Activated T-helper 17 cell treated with anti-CD3 and anti-CD28 coated beads, Interleukin-2, amount 50 U/mL, for 72 hours (primary cell): ENCODE measurements around the gene MARCHF6. TPM values are rescaled to one million over a fixed set of nuclear protein-coding genes. Genes with fewer than 3 reads are reported as not detected.
A peak's percentile ranks its signal among the peaks of the same experiment; 100 is the strongest.
"Not testable (repeated sequence)": the region's sequence is repeated elsewhere in the genome, so short reads cannot be mapped to it uniquely, and the experiment has no call there.

Experiments used
- ATAC-seq: fragments of 150-1000 bp; cut with Tn5 transposase; replicated peaks from 2 replicates; pipeline ENCODE4 v1.10.0; 2021; ENCODE audit warnings: mild to moderate bottlenecking, moderate library complexity
- H3K27ac Mint-ChIP-seq: one replicate; pipeline ENCODE4 v1.8.0; 2022; ENCODE audit warnings: mixed read lengths
- H3K27me3 Mint-ChIP-seq: one replicate; pipeline ENCODE4 v1.8.0; 2022; ENCODE audit warnings: mixed read lengths
- H3K36me3 Mint-ChIP-seq: one replicate; pipeline ENCODE4 v1.8.0; 2022; ENCODE audit warnings: low read depth, mild to moderate bottlenecking, mixed read lengths
- H3K4me1 Mint-ChIP-seq: one replicate; pipeline ENCODE4 v1.8.0; 2022; ENCODE audit warnings: mixed read lengths
- H3K4me3 Mint-ChIP-seq: one replicate; pipeline ENCODE4 v1.8.0; 2022; ENCODE audit warnings: mild to moderate bottlenecking, mixed read lengths
- H3K9me3 Mint-ChIP-seq: one replicate; pipeline ENCODE4 v1.8.0; 2022; ENCODE audit warnings: mixed read lengths
- total RNA-seq, 2 donors: library from RNA; stranded (reverse); gene quantifications; one replicate each; pipeline ENCODE4 v1.2.3, GENCODE V29; 2022

MARCHF6 gene
- total RNA-seq, 2 donors from 2014 or later: 87.7 to 157 TPM

- Mint-ChIP-seq H3K27me3 (no peaks in the 10 kb centered on the region), H3K36me3 (peaks cover 25% of the 10 kb centered on the region), H3K4me3 (peak overlapping the region; percentile 100), H3K27ac (peak overlapping the region; percentile 100), H3K4me1 (peaks cover 18% of the 10 kb centered on the region), H3K9me3 (no peaks in the 10 kb centered on the region)
- ATAC-seq: no peak
Observed at GRCh38 chr5:10351919-10352318, 1.6 kb upstream of the MARCHF6 start.

DNA sequence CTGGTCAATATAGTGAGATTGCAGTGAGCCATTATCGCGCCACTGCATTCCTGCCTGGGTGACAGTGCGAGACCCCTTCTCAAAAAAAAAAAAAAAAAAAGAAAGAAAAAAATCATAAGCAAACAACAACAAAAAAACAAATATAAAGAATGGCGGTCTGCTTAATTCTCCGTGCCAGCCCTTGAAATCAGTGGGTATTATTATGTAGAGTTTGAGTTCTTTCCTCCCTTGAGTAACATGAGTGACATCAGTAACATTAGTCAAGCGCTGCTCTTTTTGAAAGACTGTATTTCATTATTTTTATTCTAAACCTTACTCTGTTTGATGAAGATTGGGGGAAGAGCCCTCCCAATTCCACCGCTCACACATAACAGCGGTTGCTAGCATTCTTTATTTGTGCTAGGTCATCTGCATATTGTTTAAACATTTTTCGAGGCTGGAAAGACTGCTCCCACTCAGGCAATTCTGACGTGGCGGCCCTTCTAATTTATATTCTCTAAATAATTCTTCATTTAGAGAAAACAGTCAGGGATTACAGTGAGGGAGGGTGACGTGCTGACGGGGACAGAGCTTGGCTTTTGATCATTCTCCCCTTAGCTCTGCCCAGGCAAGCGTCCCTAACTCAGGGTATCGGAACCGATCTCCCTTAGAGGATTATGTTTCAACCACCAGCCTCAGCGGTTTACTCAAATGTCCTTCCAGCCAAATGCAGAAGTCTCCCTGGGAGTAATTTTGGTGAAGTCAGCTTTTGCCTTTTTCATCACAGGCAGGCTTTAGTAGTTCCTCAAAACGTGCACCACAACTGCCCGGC, 860 bp upstream of the MARCHF6 start:
- Mint-ChIP-seq H3K27ac (peak overlapping the region; percentile 100), H3K27me3 (no peaks in the 10 kb centered on the region), H3K36me3 (peaks cover 29% of the 10 kb centered on the region), H3K4me3 (peak overlapping the region; percentile 100), H3K4me1 (peaks cover 21% of the 10 kb centered on the region), H3K9me3 (no peaks in the 10 kb centered on the region)
- ATAC-seq: peak; percentile 22

GRCh38 chr5:10354048-10354872, 765 bp downstream of the MARCHF6 start:
- H3K4me1 Mint-ChIP-seq: peaks cover 28% of the 10 kb centered on the region
- H3K27me3 Mint-ChIP-seq: no peaks in the 10 kb centered on the region
- no peaks in the 10 kb centered on the region for H3K9me3 Mint-ChIP-seq
- peaks cover 36% of the 10 kb centered on the region for H3K36me3 Mint-ChIP-seq
- ATAC-seq: peak; percentile 13
- H3K27ac Mint-ChIP-seq: peak overlapping the region; percentile 100
- H3K4me3 Mint-ChIP-seq: peak overlapping the region; percentile 100

- no peaks in the 10 kb centered on the region for H3K9me3 Mint-ChIP-seq
- H3K36me3 Mint-ChIP-seq: peaks cover 43% of the 10 kb centered on the region
- peaks cover 29% of the 10 kb centered on the region for H3K4me1 Mint-ChIP-seq
- H3K27me3 Mint-ChIP-seq: no peaks in the 10 kb centered on the region
- H3K27ac Mint-ChIP-seq: peak overlapping the region; percentile 100
- ATAC-seq: peak; percentile 20
- H3K4me3 Mint-ChIP-seq: peak overlapping the region; percentile 100
Observed at GRCh38 chr5:10355071-10355889, 1.8 kb downstream of the MARCHF6 start.

DNA sequence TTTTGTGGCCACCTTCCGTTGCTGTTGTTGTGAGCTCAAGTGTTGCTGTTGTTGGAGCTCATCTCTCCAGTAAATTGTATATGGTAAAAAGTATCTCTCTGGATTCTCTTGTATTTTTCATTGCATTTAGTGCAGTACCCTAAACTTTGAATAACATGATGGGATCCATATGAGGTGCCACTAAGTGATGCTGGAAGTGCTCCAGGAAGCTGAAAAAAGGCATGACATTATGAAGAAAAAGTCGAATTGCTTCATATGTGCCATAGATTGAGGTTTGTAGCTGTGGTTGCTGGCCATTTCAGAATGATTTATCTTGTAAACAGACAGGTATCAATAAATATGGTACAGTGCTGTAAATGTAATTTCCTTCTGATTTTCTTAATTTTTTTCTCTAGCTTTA, 5.5 kb downstream of the MARCHF6 start:
- H3K36me3 Mint-ChIP-seq: peaks cover 54% of the 10 kb centered on the region
- peaks cover 43% of the 10 kb centered on the region for H3K4me1 Mint-ChIP-seq
- H3K4me3 Mint-ChIP-seq: no peak overlapping the region

DNA sequence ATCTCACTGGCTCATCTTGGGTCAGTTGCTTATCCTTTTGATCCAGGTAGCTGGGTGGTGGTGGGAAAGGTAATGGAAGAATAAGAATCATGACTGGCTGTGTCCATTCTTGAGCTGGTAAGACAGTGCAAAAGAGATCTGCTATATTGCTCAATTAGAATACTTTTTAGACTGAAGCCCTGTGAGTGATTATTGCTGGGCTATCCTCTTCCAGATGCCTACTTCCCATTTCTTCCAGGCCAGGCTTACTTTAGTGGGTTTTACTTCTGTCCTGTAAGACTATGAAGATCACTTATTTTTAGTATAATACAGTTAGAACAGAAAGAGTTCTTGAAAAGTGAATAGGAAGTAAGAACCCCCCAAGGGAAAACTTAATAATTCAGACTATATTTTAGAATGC, 7.2 kb downstream of the MARCHF6 start:
- H3K36me3 Mint-ChIP-seq: peaks cover 37% of the 10 kb centered on the region
- no peaks in the 10 kb centered on the region for H3K9me3 Mint-ChIP-seq
- H3K4me3 Mint-ChIP-seq: no peak overlapping the region
- H3K27me3 Mint-ChIP-seq: no peaks in the 10 kb centered on the region
- peaks cover 38% of the 10 kb centered on the region for H3K4me1 Mint-ChIP-seq
- no peak for ATAC-seq
- H3K27ac Mint-ChIP-seq: no peak overlapping the region

More for the DNA sequence above, 5.5 kb downstream of the MARCHF6 start:
- no peak for ATAC-seq
- Mint-ChIP-seq H3K27ac (no peak overlapping the region), H3K9me3 (no peaks in the 10 kb centered on the region), H3K27me3 (no peaks in the 10 kb centered on the region)

DNA sequence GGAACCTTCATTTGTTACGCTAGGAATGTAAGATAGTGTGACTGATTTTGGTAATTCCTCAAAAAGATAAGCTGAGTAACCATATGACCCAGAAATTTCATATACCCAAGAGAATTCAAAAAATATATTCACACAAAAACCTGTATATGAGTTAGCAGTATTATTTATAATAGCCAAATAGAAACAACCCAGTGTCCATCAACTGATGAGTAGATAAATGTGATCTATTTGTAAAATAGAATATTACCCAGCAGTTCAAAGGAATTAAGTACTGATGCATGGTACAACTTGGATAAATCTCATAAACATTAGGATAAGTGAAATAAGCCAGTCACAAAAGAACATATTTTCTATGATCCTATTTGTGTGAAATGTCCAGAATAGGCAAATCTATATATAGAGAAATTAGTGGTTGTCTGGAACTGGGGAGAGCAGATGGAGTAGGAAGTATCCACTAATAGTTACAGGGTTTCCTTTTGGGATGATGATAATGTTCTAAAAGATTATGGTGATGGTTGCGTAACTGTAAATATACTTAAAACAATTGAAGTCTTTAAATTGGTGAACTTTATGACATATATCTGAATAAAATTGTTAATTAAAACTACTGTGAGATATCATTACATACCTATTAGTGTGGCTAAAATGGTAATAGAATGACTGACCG, 10.2 kb downstream of the MARCHF6 start:
- H3K4me3 Mint-ChIP-seq: no peak overlapping the region
- H3K4me1 Mint-ChIP-seq: peaks cover 43% of the 10 kb centered on the region
- no peak overlapping the region for H3K27ac Mint-ChIP-seq

DNA sequence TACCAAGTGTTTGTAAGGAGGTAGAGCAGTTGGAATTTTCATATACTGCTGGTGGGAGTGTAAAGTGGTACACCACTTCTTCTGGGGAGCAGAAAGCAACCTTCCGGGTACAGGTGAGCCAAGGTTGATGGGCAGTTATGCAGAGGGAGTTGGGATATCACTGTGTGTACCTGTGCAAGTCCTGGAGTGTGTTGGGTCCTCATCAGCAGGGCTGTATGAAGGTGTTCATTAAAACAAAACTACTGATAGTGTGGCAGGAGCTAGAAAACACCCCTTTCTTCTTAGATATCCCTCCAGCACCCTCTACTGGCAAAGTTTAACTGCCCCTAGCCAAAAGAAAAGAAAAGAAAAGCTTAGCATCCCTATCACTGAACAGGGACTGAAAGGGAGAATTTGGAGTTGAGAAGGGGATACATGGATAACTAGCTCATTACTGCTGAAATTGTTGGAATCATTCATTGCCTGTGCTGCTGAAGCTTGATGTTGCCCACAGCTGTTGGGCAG, 10.7 kb downstream of the MARCHF6 start:
- no peaks in the 10 kb centered on the region for H3K27me3 Mint-ChIP-seq
- no peak for ATAC-seq
- H3K4me1 Mint-ChIP-seq: peaks cover 43% of the 10 kb centered on the region
- H3K9me3 Mint-ChIP-seq: no peaks in the 10 kb centered on the region
- no peak overlapping the region for H3K4me3 Mint-ChIP-seq
- no peak overlapping the region for H3K27ac Mint-ChIP-seq
- H3K36me3 Mint-ChIP-seq: peaks cover 19% of the 10 kb centered on the region

More for the DNA sequence above, 10.2 kb downstream of the MARCHF6 start:
- ATAC-seq: no peak
- Mint-ChIP-seq H3K9me3 (no peaks in the 10 kb centered on the region), H3K27me3 (no peaks in the 10 kb centered on the region), H3K36me3 (peaks cover 19% of the 10 kb centered on the region)

GRCh38 chr5:10365782-10366181, 12.3 kb downstream of the MARCHF6 start:
- H3K36me3 Mint-ChIP-seq: peaks cover 6% of the 10 kb centered on the region
- H3K27me3 Mint-ChIP-seq: no peaks in the 10 kb centered on the region
- H3K9me3 Mint-ChIP-seq: no peaks in the 10 kb centered on the region
- peaks cover 39% of the 10 kb centered on the region for H3K4me1 Mint-ChIP-seq
- ATAC-seq: no peak
- no peak overlapping the region for H3K27ac Mint-ChIP-seq
- no peak overlapping the region for H3K4me3 Mint-ChIP-seq

GRCh38 chr5:10366310-10367272, 13.1 kb downstream of the MARCHF6 start:
- no peaks in the 10 kb centered on the region for H3K36me3 Mint-ChIP-seq
- no peaks in the 10 kb centered on the region for H3K9me3 Mint-ChIP-seq
- no peaks in the 10 kb centered on the region for H3K27me3 Mint-ChIP-seq
- no peak overlapping the region for H3K4me3 Mint-ChIP-seq
- peaks cover 38% of the 10 kb centered on the region for H3K4me1 Mint-ChIP-seq
- ATAC-seq: no peak
- no peak overlapping the region for H3K27ac Mint-ChIP-seq

DNA sequence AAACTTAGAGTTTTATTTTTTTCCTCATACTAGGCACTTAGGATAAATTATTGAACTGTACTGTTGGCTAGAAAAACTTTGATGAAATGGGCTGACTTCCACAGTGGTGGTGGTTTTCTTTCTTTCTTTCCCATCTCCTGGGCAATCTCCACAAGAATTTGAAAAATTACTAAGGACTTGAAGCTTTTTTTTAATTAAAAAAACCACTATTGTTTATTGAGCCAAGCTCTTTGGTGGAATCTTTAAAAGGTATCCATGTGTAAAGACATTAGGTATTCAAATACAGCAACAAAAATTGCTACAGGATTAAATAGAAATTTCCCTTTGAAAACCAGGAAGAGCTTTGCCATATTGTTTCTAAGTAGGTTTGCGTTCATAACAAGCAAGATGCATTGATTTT, 14.1 kb downstream of the MARCHF6 start:
- Mint-ChIP-seq H3K27ac (no peak overlapping the region), H3K4me1 (peaks cover 34% of the 10 kb centered on the region), H3K4me3 (no peak overlapping the region), H3K36me3 (no peaks in the 10 kb centered on the region), H3K27me3 (no peaks in the 10 kb centered on the region), H3K9me3 (no peaks in the 10 kb centered on the region)
- no peak for ATAC-seq

GRCh38 chr5:10370931-10371330, 17.4 kb downstream of the MARCHF6 start:
- H3K4me3 Mint-ChIP-seq: no peak overlapping the region
- H3K27me3 Mint-ChIP-seq: no peaks in the 10 kb centered on the region
- ATAC-seq: no peak
- peak overlapping the region; percentile 11 for H3K27ac Mint-ChIP-seq
- no peaks in the 10 kb centered on the region for H3K9me3 Mint-ChIP-seq
- H3K36me3 Mint-ChIP-seq: peaks cover 3% of the 10 kb centered on the region
- H3K4me1 Mint-ChIP-seq: peaks cover 37% of the 10 kb centered on the region

DNA sequence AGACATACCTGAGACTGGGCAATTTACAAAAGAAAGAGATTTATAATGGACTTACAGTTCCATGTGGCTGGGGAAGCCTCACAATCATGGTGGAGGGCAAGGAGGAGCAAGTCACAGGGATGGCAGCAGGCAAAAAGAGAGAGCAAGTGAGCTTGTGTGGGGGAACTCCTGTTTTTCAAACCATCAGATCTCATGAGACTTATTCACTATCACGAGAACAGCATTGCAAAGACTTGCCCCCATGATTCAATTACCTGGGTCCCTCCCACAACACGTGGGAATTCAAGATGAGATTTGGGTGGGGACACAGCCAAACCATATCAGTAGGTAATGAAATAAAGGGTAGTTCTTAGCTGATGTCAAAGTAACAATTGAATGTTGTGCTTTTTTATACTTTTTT, 17.9 kb downstream of the MARCHF6 start:
- H3K36me3 Mint-ChIP-seq, ATAC-seq, H3K4me3 Mint-ChIP-seq, H3K9me3 Mint-ChIP-seq, H3K27me3 Mint-ChIP-seq: not testable (repeated sequence)
- peaks cover 39% of the 10 kb centered on the region for H3K4me1 Mint-ChIP-seq
- H3K27ac Mint-ChIP-seq: peak overlapping the region; percentile 11
